Measurements from ENCODE around the gene EFS.
"Not testable (repeated sequence)": the region's sequence is repeated elsewhere in the genome, so short reads cannot be mapped to it uniquely, and the experiment has no call there.

The EFS gene

DNA sequence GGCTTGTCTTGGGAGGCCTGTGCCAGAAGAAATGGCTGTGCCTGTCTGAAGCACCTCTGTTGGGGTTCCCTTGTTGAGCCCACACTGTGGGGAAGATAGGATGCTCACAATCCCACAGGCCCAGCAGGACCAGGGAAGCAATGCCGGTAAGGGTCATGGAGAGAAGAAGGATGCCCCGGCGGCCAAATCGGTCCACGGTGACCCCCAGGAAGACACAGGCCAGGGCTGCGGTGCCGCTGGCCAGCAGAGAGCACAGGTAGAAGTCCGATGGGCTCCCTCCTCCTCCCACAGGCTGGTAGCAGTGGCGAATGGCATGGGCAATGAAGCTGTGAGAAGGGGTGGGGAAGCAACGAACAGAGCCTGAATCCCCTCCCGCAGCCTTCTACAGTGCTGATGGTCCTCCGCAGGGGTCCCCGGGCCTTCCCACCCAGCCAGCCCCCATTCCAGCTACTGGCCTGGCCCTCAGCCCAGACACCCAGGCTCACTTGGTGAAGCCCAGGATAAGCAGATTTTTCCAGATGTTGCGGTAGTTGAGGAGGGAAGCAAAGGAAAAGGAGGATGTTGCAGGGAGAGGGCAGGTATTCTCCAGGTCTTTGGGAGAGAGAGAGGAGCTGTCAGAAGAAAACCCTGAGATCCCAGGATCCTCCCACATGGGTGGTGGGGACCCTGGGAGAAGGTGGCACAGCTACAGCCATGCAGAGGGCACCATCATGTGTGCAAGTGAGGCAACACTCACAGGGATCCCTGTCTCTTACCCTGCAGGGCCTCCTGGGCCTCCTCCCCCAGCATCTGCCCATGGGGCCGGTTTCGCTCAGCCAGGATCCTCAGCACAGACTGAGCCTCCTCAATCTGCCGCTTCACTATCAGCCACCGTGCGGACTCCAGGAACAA is 17.3 kb downstream of the EFS start:
- DNase-seq, result no peak

DNA sequence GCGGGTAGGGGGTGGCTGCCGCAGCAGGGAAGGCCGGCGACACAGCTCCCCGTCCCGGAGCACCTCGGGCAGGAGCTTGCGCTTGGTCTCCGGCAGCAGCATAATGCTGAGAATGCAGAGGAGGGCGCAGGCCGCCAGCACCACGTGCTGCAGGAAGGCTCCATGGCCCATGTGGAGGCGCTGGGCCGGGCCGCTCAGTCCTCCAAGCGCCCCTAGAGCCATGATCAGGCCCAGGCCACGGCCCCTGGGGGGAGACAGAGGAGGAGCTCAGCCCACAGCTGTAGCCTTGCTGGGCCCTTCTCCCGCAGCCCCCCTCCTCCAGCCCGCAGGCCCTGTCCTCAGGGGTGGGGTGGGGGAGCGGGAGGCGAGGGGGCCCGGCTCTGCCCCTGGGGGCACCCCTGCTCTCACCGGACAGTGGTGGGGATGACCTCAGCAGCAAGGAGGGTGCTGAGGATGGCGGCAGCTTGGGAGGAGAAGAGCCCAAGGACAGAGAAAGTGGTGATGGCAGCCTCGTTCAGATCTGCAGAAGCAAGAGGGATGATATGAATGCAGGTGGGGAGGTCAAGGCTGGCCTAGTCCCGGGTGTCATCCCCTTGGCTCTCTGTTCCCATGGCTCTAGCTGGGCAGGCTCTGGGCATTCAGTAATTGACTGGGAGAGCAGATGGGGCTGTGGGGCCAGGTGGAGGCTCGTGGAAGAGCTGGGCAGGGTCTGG is 18.1 kb downstream of the EFS start:
- no peak for DNase-seq
- in situ Hi-C loops (cut with HindIII; ENCODE audit: low pct_ligation_motif_present, low pct_unique_long_range_greater_than_20kb, low sequenced_read_pairs), result no loop called here

More for the DNA sequence above, 17.3 kb downstream of the EFS start:
- in situ Hi-C loops (cut with HindIII; ENCODE audit: low pct_ligation_motif_present, low pct_unique_long_range_greater_than_20kb, low sequenced_read_pairs), result no loop called here

DNA sequence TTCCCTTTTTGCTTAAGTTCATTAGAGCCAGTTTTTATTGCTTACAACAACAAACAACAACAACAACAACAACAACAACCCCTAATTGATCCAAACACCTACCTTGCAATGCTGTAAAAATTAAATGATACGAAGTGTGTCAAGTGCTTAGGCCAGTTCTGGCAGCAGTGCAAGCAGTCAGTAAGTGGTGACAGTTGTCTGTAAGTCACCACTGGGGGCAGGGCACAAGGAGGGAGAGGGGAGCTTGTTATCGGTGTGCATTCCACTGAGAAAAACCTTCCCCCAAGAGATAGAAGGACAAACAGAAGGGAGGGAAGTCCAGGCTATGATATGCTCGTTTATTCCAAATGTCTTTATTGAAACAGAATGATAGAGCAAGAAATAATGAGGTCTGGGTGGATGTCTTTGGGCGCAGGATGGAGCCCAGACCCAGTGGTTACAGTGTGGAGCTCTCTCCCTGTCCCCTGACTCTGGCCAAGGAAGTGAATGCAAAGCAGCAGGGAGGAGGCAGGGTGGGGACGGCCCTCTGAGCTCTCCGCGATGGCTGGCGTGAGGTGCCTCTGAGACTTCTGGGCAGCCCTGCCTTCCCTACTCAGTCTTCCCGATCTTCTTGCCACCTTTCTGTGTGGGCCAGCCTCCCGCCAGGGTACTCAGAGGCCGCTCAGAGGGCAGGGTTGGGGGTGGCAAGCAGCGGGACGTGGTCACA is 18.8 kb downstream of the EFS start:
- no peak for DNase-seq

DNA sequence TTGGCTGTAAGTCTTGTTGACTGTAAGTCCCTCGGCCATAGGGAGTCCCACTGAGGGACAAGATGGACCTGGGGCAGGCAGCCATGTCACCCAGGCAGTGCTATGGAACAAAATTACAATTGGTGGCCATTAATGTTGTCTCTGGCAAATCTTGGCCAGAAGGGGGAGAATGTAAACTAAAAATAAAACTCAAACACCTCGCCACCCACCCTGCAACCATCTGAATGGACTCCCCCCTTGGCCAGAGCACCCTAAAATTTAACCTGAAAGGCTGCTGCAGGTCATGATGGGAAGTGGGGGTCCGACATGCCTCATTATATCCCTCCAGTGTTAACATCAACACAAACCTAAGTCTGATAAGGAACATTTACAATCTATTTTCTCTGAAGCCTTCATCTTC is 20.5 kb downstream of the EFS start:
- DNase-seq, result no peak

More for the DNA sequence above, 18.8 kb downstream of the EFS start:
- in situ Hi-C loops (cut with HindIII; ENCODE audit: low pct_ligation_motif_present, low pct_unique_long_range_greater_than_20kb, low sequenced_read_pairs), result no loop called here

DNA sequence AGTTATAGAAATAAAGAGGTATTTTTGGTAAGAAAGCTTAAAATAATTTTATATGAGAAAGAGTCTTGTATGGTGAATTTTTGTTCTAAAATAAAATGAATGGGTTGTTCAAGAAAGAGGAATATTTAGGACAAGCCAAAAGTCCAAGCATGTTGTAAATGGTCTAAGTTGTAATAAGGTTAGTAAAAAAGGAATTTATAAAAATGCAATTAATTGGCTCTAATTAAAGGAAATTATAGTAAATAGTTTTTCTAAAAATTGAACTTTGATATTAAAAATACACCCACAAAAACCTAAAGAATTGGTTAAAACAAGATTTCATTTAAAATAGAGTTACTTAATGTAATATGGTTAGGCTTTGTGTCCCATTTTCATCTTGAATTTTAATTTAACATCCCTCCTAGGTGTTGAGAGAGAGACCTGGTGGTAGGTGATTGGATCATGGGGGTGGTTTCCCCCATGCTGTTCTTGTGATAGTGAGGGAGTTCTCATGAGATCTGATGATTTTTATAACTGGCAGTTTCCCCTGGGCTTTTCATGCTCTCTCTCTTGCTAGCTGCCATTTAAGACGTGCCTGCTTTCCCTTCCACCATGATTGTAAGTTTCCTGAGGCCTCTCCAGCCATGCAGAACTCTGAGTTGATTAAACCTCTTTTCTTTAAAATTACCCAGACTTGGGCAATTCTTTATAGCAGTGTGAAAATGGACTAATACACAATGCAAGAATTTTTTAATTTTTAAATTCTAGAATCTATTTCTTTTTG is 25.3 kb downstream of the EFS start:
- no peak for DNase-seq
- in situ Hi-C loops (cut with HindIII; ENCODE audit: low pct_ligation_motif_present, low pct_unique_long_range_greater_than_20kb, low sequenced_read_pairs), result no loop called here

More for the DNA sequence above, 20.5 kb downstream of the EFS start:
- in situ Hi-C loops (cut with HindIII; ENCODE audit: low pct_ligation_motif_present, low pct_unique_long_range_greater_than_20kb, low sequenced_read_pairs), result no loop called here

DNA sequence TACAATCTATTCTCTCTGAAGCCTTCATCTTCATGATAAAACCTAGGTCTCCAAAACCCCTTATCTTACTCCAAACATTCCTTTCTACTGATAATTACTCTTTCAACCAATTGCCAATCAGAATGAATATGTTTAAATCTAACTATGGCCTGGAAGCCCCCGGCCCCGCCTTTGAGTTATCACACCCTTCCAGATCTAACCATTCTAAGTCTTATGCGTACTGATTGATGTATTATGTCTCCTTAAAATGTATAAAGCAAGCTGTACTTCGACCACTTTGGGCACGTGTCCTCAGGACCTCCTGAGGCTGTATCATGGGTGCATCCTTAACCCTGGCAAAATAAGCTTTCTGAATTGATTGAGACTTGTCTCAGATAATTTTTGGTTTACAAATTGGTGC is 29.3 kb downstream of the EFS start:
- DNase-seq, result no peak
- in situ Hi-C loops (cut with HindIII; ENCODE audit: low pct_ligation_motif_present, low pct_unique_long_range_greater_than_20kb, low sequenced_read_pairs), result no loop called here

DNA sequence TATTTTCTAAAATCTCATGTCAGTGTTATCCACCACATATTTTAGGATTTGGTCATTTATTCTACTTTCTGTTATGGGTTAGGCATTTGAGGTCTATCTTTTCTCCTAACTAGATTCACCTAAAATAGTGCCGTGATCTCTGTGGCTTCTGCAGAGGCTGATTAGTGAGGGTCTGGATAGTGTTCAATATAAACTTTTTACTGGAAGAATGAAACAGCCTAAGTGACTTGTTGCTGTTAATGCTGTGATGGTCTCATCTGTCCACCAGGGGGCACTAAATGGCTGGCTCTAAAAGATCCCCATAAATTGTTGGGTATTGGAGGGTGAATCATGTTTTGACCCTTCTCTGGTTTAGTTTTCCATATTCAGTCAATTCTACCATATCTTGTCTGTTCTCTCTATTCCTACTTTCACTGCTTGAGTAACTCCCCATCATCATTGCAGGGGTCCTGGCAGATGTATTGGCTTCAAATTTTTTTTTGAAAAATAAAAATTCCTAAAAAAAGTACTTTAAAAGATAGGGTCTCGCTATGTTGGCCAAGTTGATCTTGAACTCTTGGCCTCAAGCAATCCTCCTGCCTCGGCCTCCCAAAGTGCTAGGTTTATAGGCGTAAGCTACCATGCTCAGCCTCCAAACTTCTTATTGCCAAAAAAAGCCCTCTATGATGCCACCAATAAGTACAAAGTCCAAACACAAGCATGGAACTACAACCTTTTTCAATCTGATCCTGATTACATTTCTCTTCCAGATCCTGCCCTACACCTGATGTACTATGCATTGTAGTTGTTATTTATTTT is 36.8 kb downstream of the EFS start:
- in situ Hi-C loops (cut with HindIII; ENCODE audit: low pct_ligation_motif_present, low pct_unique_long_range_greater_than_20kb, low sequenced_read_pairs), result no loop called here
- peak; percentile 66 for DNase-seq

DNA sequence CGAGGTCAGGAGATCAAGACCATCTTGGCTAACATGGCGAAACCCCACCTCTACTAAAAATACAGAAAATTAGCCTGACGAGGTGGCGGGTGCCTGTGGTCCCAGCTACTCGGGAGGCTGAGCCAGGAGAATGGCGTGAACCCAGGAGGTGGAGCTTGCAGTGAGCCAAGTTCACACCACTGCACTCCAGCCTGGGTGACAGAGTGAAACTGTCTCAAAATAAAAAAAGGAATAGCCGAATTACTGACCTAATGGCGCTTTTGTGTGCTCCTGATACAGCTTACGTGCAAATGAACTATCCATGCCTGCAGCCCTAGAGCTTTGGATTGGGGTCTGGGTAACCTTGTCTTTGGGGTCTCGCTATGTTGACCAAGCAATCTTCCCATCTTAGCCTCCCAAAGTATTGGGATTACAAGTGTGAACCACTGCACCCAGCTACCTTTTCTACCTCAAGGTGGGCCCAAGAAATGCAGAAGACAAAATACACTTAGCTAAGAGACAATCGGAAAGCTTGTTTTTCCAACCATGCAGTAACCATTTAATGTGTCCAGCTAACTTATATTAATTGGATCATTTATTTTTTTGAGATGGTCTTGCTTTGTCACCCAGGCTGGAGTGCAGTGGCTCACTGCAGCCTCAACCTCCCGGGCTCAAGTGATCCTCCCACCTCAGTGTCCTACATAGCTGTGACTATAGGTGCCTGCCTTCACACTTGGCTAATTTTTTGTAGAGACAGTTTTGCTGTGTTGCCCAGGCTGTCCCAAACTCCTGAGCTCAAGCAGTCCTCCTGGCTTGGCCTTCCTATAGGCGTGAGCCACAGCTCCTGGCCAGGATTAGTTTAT is 38.3 kb downstream of the EFS start:
- in situ Hi-C loops (cut with HindIII; ENCODE audit: low pct_ligation_motif_present, low pct_unique_long_range_greater_than_20kb, low sequenced_read_pairs), result no loop called here
- DNase-seq, result no peak

DNA sequence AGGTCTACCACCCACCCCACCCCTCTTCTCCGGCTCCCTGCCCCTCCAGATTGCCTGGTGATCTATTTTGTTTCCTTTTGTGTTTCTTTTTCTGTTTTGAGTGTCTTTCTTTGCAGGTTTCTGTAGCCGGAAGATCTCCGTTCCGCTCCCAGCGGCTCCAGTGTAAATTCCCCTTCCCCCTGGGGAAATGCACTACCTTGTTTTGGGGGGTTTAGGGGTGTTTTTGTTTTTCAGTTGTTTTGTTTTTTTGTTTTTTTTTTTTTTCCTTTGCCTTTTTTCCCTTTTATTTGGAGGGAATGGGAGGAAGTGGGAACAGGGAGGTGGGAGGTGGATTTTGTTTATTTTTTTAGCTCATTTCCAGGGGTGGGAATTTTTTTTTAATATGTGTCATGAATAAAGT is 39.2 kb downstream of the EFS start:
- in situ Hi-C loops (cut with HindIII; ENCODE audit: low pct_ligation_motif_present, low pct_unique_long_range_greater_than_20kb, low sequenced_read_pairs); DNase-seq: not testable (repeated sequence)

DNA sequence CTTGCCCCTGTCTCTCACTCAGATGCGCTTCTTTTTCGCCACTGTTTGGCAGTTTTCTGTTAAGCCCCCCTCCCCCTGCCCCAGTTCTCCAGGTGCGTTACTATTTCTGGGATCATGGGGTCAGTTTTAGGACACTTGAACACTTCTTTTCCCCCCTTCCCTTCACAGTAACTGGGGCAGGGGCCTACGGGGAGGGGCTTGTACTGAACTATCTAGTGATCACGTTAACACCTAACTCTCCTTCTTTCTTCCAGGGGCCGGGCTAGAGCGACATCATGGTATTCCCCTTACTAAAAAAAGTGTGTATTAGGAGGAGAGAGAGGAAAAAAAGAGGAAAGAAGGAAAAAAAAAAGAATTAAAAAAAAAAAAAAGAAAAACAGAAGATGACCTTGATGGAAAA is 40.0 kb downstream of the EFS start:
- in situ Hi-C loops (cut with HindIII; ENCODE audit: low pct_ligation_motif_present, low pct_unique_long_range_greater_than_20kb, low sequenced_read_pairs), result no loop called here
- DNase-seq, result no peak

DNA sequence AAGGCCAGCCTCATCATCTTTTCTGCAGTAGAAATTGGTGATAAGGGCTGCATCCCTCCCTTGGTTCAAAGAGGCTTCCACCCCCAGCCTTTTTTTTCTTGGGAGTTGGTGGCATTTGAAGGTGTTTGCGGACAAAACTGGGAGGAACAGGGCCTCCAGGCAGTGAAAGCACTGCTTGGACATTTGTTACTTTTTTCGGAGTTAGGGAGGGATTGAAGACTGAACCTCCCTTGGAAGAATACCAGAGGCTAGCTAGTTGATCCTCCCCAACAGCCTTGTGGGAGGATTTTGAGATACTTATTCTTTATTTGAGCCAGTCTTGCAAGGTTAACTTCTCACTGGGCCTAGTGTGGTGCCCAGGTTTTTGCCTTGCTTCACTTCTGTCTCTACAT is 40.5 kb downstream of the EFS start:
- DNase-seq, result no peak
- in situ Hi-C loops (cut with HindIII; ENCODE audit: low pct_ligation_motif_present, low pct_unique_long_range_greater_than_20kb, low sequenced_read_pairs), result no loop called here

DNA sequence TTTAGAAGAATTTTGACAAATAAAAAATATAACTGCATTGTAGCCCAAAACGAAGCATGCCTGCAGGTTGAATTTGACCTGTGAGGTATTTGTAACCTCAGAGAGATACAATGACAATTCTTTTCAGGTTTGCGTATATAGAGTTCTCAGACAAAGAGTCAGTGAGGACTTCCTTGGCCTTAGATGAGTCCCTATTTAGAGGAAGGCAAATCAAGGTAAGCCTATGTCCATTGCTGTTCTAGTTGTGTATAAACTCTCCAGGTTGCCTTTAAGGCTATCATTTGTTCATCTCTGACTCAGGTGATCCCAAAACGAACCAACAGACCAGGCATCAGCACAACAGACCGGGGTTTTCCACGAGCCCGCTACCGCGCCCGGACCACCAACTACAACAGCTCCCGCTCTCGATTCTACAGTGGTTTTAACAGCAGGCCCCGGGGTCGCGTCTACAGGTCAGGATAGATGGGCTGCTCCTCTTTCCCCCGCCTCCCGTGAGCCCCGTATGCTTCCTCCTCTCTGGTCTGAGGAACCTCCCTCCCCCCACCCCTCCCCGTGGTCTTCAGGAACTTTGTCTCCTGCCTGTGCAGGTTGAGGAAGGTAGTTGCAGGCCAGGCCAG is 41.0 kb downstream of the EFS start:
- DNase-seq, result no peak
- in situ Hi-C loops (cut with HindIII; ENCODE audit: low pct_ligation_motif_present, low pct_unique_long_range_greater_than_20kb, low sequenced_read_pairs), result no loop called here

DNA sequence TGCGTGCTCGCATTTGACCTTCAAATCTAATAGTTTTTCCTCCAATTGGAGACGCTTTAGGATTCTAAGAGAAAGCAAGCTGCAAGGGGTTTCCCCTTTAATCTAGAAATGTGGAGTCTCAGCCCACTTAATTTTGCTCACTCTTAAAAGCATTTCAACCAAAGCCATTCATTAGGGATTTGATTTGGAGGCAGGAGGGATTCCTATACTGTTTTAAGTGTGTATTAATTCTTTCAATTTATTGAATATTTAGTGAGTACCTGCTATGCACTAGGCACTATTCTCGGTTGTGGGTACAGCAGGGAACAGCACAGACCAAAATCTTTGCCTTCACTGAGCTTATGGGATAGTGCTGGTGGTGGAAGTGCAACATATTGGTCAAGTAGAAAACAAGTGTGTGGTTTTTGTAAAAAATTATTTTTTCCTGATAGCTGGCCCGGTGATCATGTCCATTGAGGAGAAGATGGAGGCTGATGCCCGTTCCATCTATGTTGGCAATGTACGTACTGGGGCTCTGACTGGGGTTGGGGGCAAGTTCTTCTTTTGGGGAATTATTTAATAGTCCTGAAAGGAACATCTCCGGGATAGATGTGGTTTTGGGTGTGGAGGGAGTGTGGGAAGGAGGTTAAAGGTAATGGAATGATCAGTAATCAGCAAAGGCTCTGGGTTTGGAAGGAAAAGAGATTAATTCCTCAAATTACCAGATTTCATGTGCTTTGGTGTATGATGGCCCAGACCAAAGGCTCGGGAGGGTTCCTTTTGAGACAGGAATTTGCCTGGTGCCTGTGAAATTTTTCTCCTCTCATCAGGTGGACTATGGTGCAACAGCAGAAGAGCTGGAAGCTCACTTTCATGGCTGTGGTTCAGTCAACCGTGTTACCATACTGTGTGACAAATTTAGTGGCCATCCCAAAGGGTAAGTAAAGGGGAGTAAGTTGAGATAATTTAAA is 42.1 kb downstream of the EFS start:
- in situ Hi-C loops (cut with HindIII; ENCODE audit: low pct_ligation_motif_present, low pct_unique_long_range_greater_than_20kb, low sequenced_read_pairs), result no loop called here
- DNase-seq, result no peak

DNA sequence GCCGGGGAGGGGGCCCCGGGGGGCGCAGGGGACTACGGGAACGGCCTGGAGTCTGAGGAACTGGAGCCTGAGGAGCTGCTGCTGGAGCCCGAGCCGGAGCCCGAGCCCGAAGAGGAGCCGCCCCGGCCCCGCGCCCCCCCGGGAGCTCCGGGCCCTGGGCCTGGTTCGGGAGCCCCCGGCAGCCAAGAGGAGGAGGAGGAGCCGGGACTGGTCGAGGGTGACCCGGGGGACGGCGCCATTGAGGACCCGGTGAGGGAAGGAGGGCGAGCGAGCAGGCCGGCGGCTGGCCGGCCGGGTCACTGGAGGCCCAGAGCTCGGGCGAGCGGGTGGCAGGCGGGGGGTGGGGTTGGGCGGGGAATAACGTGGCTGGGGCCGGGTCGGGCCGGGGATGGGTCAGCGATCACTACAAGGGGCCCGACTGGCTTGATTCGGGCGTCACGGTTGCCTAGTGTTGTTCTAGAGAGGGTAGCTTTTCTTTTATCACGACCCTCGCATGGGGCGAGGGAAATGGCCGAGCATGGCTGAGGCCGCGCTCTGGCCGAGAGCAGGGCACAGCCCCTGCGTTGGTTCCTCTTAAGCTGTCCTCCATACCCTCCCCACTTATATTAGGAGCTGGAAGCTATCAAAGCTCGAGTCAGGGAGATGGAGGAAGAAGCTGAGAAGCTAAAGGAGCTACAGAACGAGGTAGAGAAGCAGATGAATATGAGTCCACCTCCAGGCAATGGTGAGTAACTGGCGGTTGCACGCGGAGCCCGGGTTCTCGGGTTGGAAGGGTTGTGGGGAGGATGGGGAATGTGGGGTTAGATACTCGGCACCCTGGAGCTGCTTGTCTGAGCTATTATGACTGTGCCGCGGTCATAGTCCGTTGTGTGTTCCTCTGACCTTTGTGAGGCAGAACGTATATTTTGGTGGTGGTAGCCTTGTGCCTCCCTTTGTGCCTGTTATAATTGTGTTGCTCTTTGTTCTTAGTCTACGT is 43.1 kb downstream of the EFS start:
- in situ Hi-C loops (cut with HindIII; ENCODE audit: low pct_ligation_motif_present, low pct_unique_long_range_greater_than_20kb, low sequenced_read_pairs), result no loop called here
- DNase-seq, result peak; percentile 57
